ENCODE results near the gene PGAM5. TPM values are rescaled to one million over a fixed set of nuclear protein-coding genes. Genes with fewer than 3 reads are reported as not detected.

The PGAM5 gene
- total and polyA plus RNA-seq, 9 of the 15 experiments (the other 6 are each of a cell fraction or from before 2014, with no cell fraction given), result 7.4 to 121 (median 69.5) TPM

GRCh38 chr12:132766380-132767085, 55.9 kb downstream of the PGAM5 start (continued):
- no peak for TF ChIP-seq PHB2 (IDR thresholded peaks at IDR 0.05; ENCODE audit: low read depth)
- no peak for TF ChIP-seq ZNF551 (CRISPR knock-in tag; IDR thresholded peaks at IDR 0.05)
- 0 out of 2 replicates have a peak, but pooled peaks have one; percentile 31 for TF ChIP-seq NBN (IDR thresholded peaks at IDR 0.05; ENCODE audit: low read depth)
- peak; percentile 51 for TF ChIP-seq SMARCA4 (IDR thresholded peaks at IDR 0.05)
- peak; percentile 62 for TF ChIP-seq SMAD4 (CRISPR knock-in tag; conservative IDR thresholded peaks at IDR 0.05)
- peak in 1 of 2 experiments; percentile 25; a peak in 1 of 4 replicates for TF ChIP-seq RAD21 (CRISPR knock-in tag; conservative IDR thresholded peaks at IDR 0.05 in 1 of 2, IDR thresholded peaks at IDR 0.05 in 1 of 2)
- peak; percentile 39 for TF ChIP-seq POLR2B (IDR thresholded peaks at IDR 0.05; ENCODE audit: low read depth, partially characterized antibody)
- TF ChIP-seq PHF20 (IDR thresholded peaks at IDR 0.05; ENCODE audit: partially characterized antibody), result peak; percentile 41
- peak; percentile 54; the same call in 1 of the 2 replicates for TF ChIP-seq CXXC5 (CRISPR knock-in tag; IDR thresholded peaks at IDR 0.05)
- no peak for TF ChIP-seq SIRT6 (IDR thresholded peaks at IDR 0.05; ENCODE audit: low read depth, low read length)
- no peak for TF ChIP-seq MYBL2 (IDR thresholded peaks at IDR 0.05; ENCODE audit: low read depth)
- no peak for TF ChIP-seq MYBL2 (CRISPR knock-in tag; IDR thresholded peaks at IDR 0.05; ENCODE audit: borderline replicate concordance)
- peak; percentile 96 for TF ChIP-seq ZNF384 (IDR thresholded peaks at IDR 0.05; ENCODE audit: low read depth, low read length)
- peak; percentile 77 for TF ChIP-seq NFIC (IDR thresholded peaks at IDR 0.05)
- TF ChIP-seq NFRKB (IDR thresholded peaks at IDR 0.05; ENCODE audit: low read depth), result no peak
- TF ChIP-seq TBL1XR1 (IDR thresholded peaks at IDR 0.05; ENCODE audit: low read length in 2 of 2), result 0 out of 4 replicates have a peak, but pooled peaks of 1 of the 2 experiments have one; percentile 23
- 0 out of 2 replicates have a peak, but pooled peaks have one; percentile 26 for TF ChIP-seq DMBX1 (CRISPR knock-in tag; IDR thresholded peaks at IDR 0.05; ENCODE audit: borderline replicate concordance)
- TF ChIP-seq NRF1 (conservative IDR thresholded peaks at IDR 0.05 in 1 of 2, IDR thresholded peaks at IDR 0.05 in 1 of 2), result peak in 1 of 2 experiments; percentile 38; a peak in 2 of 4 replicates
- no peak for TF ChIP-seq SREBF2 (CRISPR knock-in tag; IDR thresholded peaks at IDR 0.05)
- TF ChIP-seq ILK (tag; IDR thresholded peaks at IDR 0.05; ENCODE audit: borderline replicate concordance, low read depth), result no peak
- TF ChIP-seq SAFB2 (IDR thresholded peaks at IDR 0.05; ENCODE audit: borderline replicate concordance, low read depth, low read length, severe bottlenecking), result no peak
- TF ChIP-seq ETV5 (CRISPR knock-in tag; IDR thresholded peaks at IDR 0.05; ENCODE audit: low read depth), result 0 out of 2 replicates have a peak, but pooled peaks have one; percentile 15
- no peak for TF ChIP-seq MIER1 (IDR thresholded peaks at IDR 0.05; ENCODE audit: low read depth)
- TF ChIP-seq ZNF586 (CRISPR knock-in tag; conservative IDR thresholded peaks at IDR 0.05), result no peak
- no peak for TF ChIP-seq POLR3G (IDR thresholded peaks at IDR 0.05; ENCODE audit: extremely low read depth, insufficient read length, insufficient replicate concordance)
- no peak for TF ChIP-seq ATF1 (CRISPR knock-in tag; IDR thresholded peaks at IDR 0.05)
- TF ChIP-seq ATF1 (tag; IDR thresholded peaks at IDR 0.05), result 0 out of 2 replicates have a peak, but pooled peaks have one; percentile 51
- TF ChIP-seq ZNF639 (CRISPR knock-in tag; conservative IDR thresholded peaks at IDR 0.05 in 1 of 2, IDR thresholded peaks at IDR 0.05 in 1 of 2), result 0 out of 4 replicates have a peak, but pooled peaks of 1 of the 2 experiments have one; percentile 46
- TF ChIP-seq ZEB2 (IDR thresholded peaks at IDR 0.05), result 0 out of 2 replicates have a peak, but pooled peaks have one; percentile 32
- TF ChIP-seq KDM5B (IDR thresholded peaks at IDR 0.05; ENCODE audit: insufficient replicate concordance, low read depth, low read length), result no peak
